GM11168 (cell line): ENCODE measurements around the gene RBMS1.

ENCODE experiments used
- in situ Hi-C: fragments of 300-500 bp; cut with MboI; formaldehyde crosslinking; loops from one replicate; pipeline ENCODE4 v1.12.0; 2022; ENCODE audit warnings: low sequenced_read_pairs; ENCODE audit not compliant: unreplicated experiment

The RBMS1 gene

GRCh38 chr2:160324161-160324800, 169.3 kb downstream of the RBMS1 start:
- in situ Hi-C loops = no loop called here

- in situ Hi-C loops = no loop called here
Measured at GRCh38 chr2:160322320-160322719, 171.3 kb downstream of the RBMS1 start.

GRCh38 chr2:160321006-160321405, 172.6 kb downstream of the RBMS1 start:
- in situ Hi-C loops = no loop called here

GRCh38 chr2:160319700-160320099, 173.9 kb downstream of the RBMS1 start:
- in situ Hi-C loops = no loop called here

GRCh38 chr2:160318218-160318617, 175.4 kb downstream of the RBMS1 start:
- in situ Hi-C loops = no loop called here

GRCh38 chr2:160317181-160318099, 176.2 kb downstream of the RBMS1 start:
- in situ Hi-C loops = no loop called here

GRCh38 chr2:160315337-160315736, 178.3 kb downstream of the RBMS1 start:
- in situ Hi-C loops = no loop called here

DNA sequence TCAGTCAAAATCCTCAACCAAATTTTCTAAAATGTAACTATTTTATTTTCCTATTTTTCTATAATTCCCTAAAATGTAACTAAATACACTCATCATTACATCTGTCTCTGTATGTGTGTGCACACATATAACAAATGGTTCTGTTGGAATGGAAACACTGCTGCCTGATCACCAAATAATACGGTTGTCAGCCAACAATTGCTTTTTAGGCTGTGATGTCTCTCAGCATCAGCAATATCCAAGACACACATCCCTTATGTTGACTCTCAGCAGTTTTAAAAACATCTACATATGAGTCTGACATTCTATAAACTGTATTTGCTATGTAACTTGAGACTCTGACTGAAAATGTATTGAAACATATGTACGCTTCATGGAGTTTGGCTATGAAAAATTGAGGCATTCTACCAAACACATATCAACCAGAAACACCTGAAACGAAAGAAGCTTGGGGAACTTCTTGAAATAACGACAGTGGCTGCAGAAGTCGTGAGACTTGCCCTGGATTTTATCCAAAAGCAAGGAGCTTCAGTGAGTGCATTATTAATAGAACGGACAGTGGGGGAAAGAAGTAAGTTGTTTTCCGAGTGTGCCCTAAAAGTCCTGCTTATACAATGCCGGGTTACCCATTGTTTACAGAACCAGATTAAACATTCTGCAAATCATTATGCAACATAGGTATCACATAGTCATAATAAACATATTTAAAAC, 183.3 kb downstream of the RBMS1 start:
- in situ Hi-C loops = no loop called here

DNA sequence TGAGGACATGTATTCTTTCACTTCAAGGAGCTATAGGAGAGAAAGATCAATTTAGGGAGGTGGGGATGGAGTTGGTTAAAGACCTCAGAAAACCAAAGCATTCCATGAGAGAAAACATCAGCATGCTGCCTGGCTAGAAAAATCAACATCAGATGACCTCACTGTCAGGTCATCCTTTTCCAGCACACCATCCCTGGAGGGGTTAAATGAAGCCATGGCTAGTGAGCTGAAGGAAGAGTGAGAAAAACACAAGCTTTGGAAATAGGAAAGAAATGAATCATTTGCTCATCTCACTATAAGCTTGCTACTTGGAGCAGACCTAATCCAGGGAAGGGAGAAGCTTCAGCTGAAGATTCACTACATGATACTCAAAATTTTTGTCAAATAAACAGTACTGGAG, 184.0 kb downstream of the RBMS1 start:
- in situ Hi-C loops = no loop called here

- in situ Hi-C loops = no loop called here
Measured at GRCh38 chr2:160308915-160309314, 184.7 kb downstream of the RBMS1 start.

- in situ Hi-C loops = no loop called here
Measured at GRCh38 chr2:160308476-160308875, 185.1 kb downstream of the RBMS1 start.

DNA sequence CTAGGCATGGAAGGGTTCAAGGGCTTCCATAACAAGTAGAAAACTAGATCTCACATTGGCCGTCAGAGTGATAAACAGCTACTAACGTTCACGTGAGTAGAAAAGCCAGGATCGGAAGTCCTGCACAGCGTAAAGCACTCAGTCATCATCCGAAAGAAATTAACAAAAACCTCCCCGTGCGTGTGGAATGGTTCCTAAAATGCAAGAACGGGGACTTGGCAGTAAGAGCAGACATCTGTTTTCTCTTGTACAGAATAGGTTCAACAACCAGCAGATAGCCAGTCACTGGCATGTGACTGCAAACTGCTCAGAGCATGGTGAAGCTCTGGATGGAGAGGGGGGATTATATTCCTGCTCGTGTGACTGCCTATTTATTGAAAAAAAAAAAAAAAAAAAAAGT, 186.6 kb downstream of the RBMS1 start:
- in situ Hi-C loops = no loop called here

GRCh38 chr2:160305081-160305750, 188.4 kb downstream of the RBMS1 start:
- in situ Hi-C loops = no loop called here

- in situ Hi-C loops = no loop called here
Measured at GRCh38 chr2:160303527-160303926, 190.1 kb downstream of the RBMS1 start.

GRCh38 chr2:160303076-160303475, 190.5 kb downstream of the RBMS1 start:
- in situ Hi-C loops = no loop called here

- in situ Hi-C loops = no loop called here
Measured at GRCh38 chr2:160301420-160301819, 192.2 kb downstream of the RBMS1 start.

- in situ Hi-C loops = no loop called here
Measured at GRCh38 chr2:160300203-160300602, 193.4 kb downstream of the RBMS1 start.

GRCh38 chr2:160299540-160299939, 194.1 kb downstream of the RBMS1 start:
- in situ Hi-C loops = no loop called here

GRCh38 chr2:160298960-160299359, 194.6 kb downstream of the RBMS1 start:
- in situ Hi-C loops = no loop called here

GRCh38 chr2:160295519-160296207, 197.9 kb downstream of the RBMS1 start:
- in situ Hi-C loops = no loop called here
